GM19099 (cell line): ENCODE data around the gene GM2A.

Source experiments
- POLR2A ChIP-seq: IDR thresholded peaks from 3 replicates; pipeline ENCODE4 v1.6.1; 2011; ENCODE audit warnings: low read depth; ENCODE audit not compliant: insufficient read length; ENCODE audit errors: extremely low read depth

Gene GM2A

GRCh38 chr5:151264113-151264512, 11.1 kb downstream of the GM2A start:
- TF ChIP-seq POLR2A, result no peak

GRCh38 chr5:151267491-151268260, 14.7 kb downstream of the GM2A start:
- no peak for TF ChIP-seq POLR2A

GRCh38 chr5:151270599-151270998, 17.6 kb downstream of the GM2A start:
- no peak for TF ChIP-seq POLR2A

GRCh38 chr5:151271336-151271735, 18.4 kb downstream of the GM2A start:
- no peak for TF ChIP-seq POLR2A

- no peak for TF ChIP-seq POLR2A
These were observed 21.7 kb downstream of the GM2A start for GRCh38 chr5:151274666-151275065.

GRCh38 chr5:151275803-151276202, 22.8 kb downstream of the GM2A start:
- TF ChIP-seq POLR2A, result no peak

GRCh38 chr5:151278845-151279244, 25.9 kb downstream of the GM2A start:
- TF ChIP-seq POLR2A, result no peak

- no peak for TF ChIP-seq POLR2A
These were observed 27.5 kb downstream of the GM2A start for GRCh38 chr5:151280443-151280842.

- TF ChIP-seq POLR2A, result no peak
These were observed 28.1 kb downstream of the GM2A start for GRCh38 chr5:151281001-151281639.

- no peak for TF ChIP-seq POLR2A
These were observed 30.3 kb downstream of the GM2A start for GRCh38 chr5:151283120-151283825.

GRCh38 chr5:151284392-151284967, 31.5 kb downstream of the GM2A start:
- TF ChIP-seq POLR2A, result no peak

GRCh38 chr5:151285683-151286082, 32.7 kb downstream of the GM2A start:
- no peak for TF ChIP-seq POLR2A

GRCh38 chr5:151286246-151286645, 33.3 kb downstream of the GM2A start:
- TF ChIP-seq POLR2A, result no peak

- no peak for TF ChIP-seq POLR2A
These were observed 35.2 kb downstream of the GM2A start for GRCh38 chr5:151288180-151288579.

GRCh38 chr5:151293624-151294023, 40.6 kb downstream of the GM2A start:
- no peak for TF ChIP-seq POLR2A
